ENCODE data around the gene SV2B. TPM values are rescaled to one million over a fixed set of nuclear protein-coding genes. Genes with fewer than 3 reads are reported as not detected.
A peak's percentile ranks its signal among the peaks of the same experiment; 100 is the strongest.

Gene SV2B
- total and polyA plus RNA-seq, 2 donors, result 1.7 to 3.2 TPM

GRCh38 chr15:91208371-91208770 lies 108.3 kb downstream of the SV2B start:
- no peak for DNase-seq (ENCODE audit: low read depth in 6 of 9, low spot score in 9 of 9)

GRCh38 chr15:91209318-91209717 lies 109.3 kb downstream of the SV2B start:
- Histone ChIP-seq H3K27ac (ENCODE audit: low read depth in 1 of 2, low read length in 1 of 2) (no peak overlapping the region), H3K36me3 (ENCODE audit: control insufficient read depth in 2 of 2, insufficient read depth in 2 of 2, low read length in 1 of 2) (no peaks in the 10 kb centered on the region), H3K4me3 (ENCODE audit: low read length in 2 of 2) (no peak overlapping the region), H3K4me1 (ENCODE audit: control insufficient read depth in 2 of 2, insufficient read depth in 2 of 2, low read length in 2 of 2) (no peaks in the 10 kb centered on the region), H3K9me3 (ENCODE audit: control insufficient read depth in 2 of 2, insufficient read depth in 1 of 2, low read length in 1 of 2) (no peaks in the 10 kb centered on the region), H3K27me3 (ENCODE audit: control insufficient read depth in 2 of 2, insufficient read depth in 1 of 2, low read length in 1 of 2) (peaks cover 0 to 2% of the 10 kb centered on the region in 2 donors)
- DNase-seq (ENCODE audit: low read depth in 6 of 9, low spot score in 9 of 9), result no peak
- WGBS, result 90% methylated on average over 4 of the region's 4 CpGs

More at GRCh38 chr15:91208371-91208770, 108.3 kb downstream of the SV2B start:
- Histone ChIP-seq H3K36me3 (ENCODE audit: control insufficient read depth in 2 of 2, insufficient read depth in 2 of 2, low read length in 1 of 2) (no peaks in the 10 kb centered on the region), H3K4me3 (ENCODE audit: low read length in 2 of 2) (no peak overlapping the region), H3K27me3 (ENCODE audit: control insufficient read depth in 2 of 2, insufficient read depth in 1 of 2, low read length in 1 of 2) (peaks cover 0 to 4% of the 10 kb centered on the region in 2 donors), H3K4me1 (ENCODE audit: control insufficient read depth in 2 of 2, insufficient read depth in 2 of 2, low read length in 2 of 2) (no peaks in the 10 kb centered on the region), H3K27ac (ENCODE audit: low read depth in 1 of 2, low read length in 1 of 2) (no peak overlapping the region), H3K9me3 (ENCODE audit: control insufficient read depth in 2 of 2, insufficient read depth in 1 of 2, low read length in 1 of 2) (no peaks in the 10 kb centered on the region)
- 84% methylated on average over 1 of the region's 1 CpG for WGBS

GRCh38 chr15:91209726-91210125 lies 109.7 kb downstream of the SV2B start:
- no peak for DNase-seq (ENCODE audit: low read depth in 6 of 9, low spot score in 9 of 9)
- 82% methylated on average over 3 of the region's 3 CpGs for WGBS

GRCh38 chr15:91214675-91215590 lies 114.9 kb downstream of the SV2B start:
- H3K27me3 ChIP-seq (ENCODE audit: control insufficient read depth in 2 of 2, insufficient read depth in 1 of 2, low read length in 1 of 2), result peaks cover 0 to 2% of the 10 kb centered on the region in 2 donors
- no peak for DNase-seq (ENCODE audit: low read depth in 6 of 9, low spot score in 9 of 9)
- no peak overlapping the region for H3K4me3 ChIP-seq (ENCODE audit: low read length in 2 of 2)
- WGBS, result 83% methylated on average over 11 of the region's 11 CpGs
- no peaks in the 10 kb centered on the region for H3K9me3 ChIP-seq (ENCODE audit: control insufficient read depth in 2 of 2, insufficient read depth in 1 of 2, low read length in 1 of 2)
- H3K4me1 ChIP-seq (ENCODE audit: control insufficient read depth in 2 of 2, insufficient read depth in 2 of 2, low read length in 2 of 2), result no peaks in the 10 kb centered on the region
- no peak overlapping the region for H3K27ac ChIP-seq (ENCODE audit: low read depth in 1 of 2, low read length in 1 of 2)
- no peaks in the 10 kb centered on the region for H3K36me3 ChIP-seq (ENCODE audit: control insufficient read depth in 2 of 2, insufficient read depth in 2 of 2, low read length in 1 of 2)

More at GRCh38 chr15:91209726-91210125, 109.7 kb downstream of the SV2B start:
- Histone ChIP-seq H3K36me3 (ENCODE audit: control insufficient read depth in 2 of 2, insufficient read depth in 2 of 2, low read length in 1 of 2) (no peaks in the 10 kb centered on the region), H3K27ac (ENCODE audit: low read depth in 1 of 2, low read length in 1 of 2) (no peak overlapping the region), H3K9me3 (ENCODE audit: control insufficient read depth in 2 of 2, insufficient read depth in 1 of 2, low read length in 1 of 2) (no peaks in the 10 kb centered on the region), H3K4me3 (ENCODE audit: low read length in 2 of 2) (no peak overlapping the region), H3K27me3 (ENCODE audit: control insufficient read depth in 2 of 2, insufficient read depth in 1 of 2, low read length in 1 of 2) (peaks cover 0 to 2% of the 10 kb centered on the region in 2 donors), H3K4me1 (ENCODE audit: control insufficient read depth in 2 of 2, insufficient read depth in 2 of 2, low read length in 2 of 2) (no peaks in the 10 kb centered on the region)

GRCh38 chr15:91216000-91216399 lies 115.9 kb downstream of the SV2B start:
- Histone ChIP-seq H3K4me3 (ENCODE audit: low read length in 2 of 2) (no peak overlapping the region), H3K36me3 (ENCODE audit: control insufficient read depth in 2 of 2, insufficient read depth in 2 of 2, low read length in 1 of 2) (no peaks in the 10 kb centered on the region), H3K27me3 (ENCODE audit: control insufficient read depth in 2 of 2, insufficient read depth in 1 of 2, low read length in 1 of 2) (peaks cover 0 to under 1% of the 10 kb centered on the region in 2 donors), H3K27ac (ENCODE audit: low read depth in 1 of 2, low read length in 1 of 2) (no peak overlapping the region), H3K4me1 (ENCODE audit: control insufficient read depth in 2 of 2, insufficient read depth in 2 of 2, low read length in 2 of 2) (no peaks in the 10 kb centered on the region), H3K9me3 (ENCODE audit: control insufficient read depth in 2 of 2, insufficient read depth in 1 of 2, low read length in 1 of 2) (no peaks in the 10 kb centered on the region)
- 84% methylated on average over 3 of the region's 3 CpGs for WGBS
- DNase-seq (ENCODE audit: low read depth in 6 of 9, low spot score in 9 of 9), result no peak

- Histone ChIP-seq H3K4me3 (ENCODE audit: low read length in 2 of 2) (no peak overlapping the region), H3K9me3 (ENCODE audit: control insufficient read depth in 2 of 2, insufficient read depth in 1 of 2, low read length in 1 of 2) (no peaks in the 10 kb centered on the region), H3K36me3 (ENCODE audit: control insufficient read depth in 2 of 2, insufficient read depth in 2 of 2, low read length in 1 of 2) (no peaks in the 10 kb centered on the region), H3K27ac (ENCODE audit: low read depth in 1 of 2, low read length in 1 of 2) (no peak overlapping the region), H3K27me3 (ENCODE audit: control insufficient read depth in 2 of 2, insufficient read depth in 1 of 2, low read length in 1 of 2) (no peaks in the 10 kb centered on the region), H3K4me1 (ENCODE audit: control insufficient read depth in 2 of 2, insufficient read depth in 2 of 2, low read length in 2 of 2) (no peaks in the 10 kb centered on the region)
- WGBS, result 87% methylated on average over 1 of the region's 1 CpG
- no peak for DNase-seq (ENCODE audit: low read depth in 6 of 9, low spot score in 9 of 9)
Measured at GRCh38 chr15:91219206-91219605, 119.1 kb downstream of the SV2B start.

GRCh38 chr15:91222052-91222451 lies 122.0 kb downstream of the SV2B start:
- WGBS, result 89% methylated on average over 8 of the region's 8 CpGs
- Histone ChIP-seq H3K27me3 (ENCODE audit: control insufficient read depth in 2 of 2, insufficient read depth in 1 of 2, low read length in 1 of 2) (peaks cover 0 to 3% of the 10 kb centered on the region in 2 donors), H3K27ac (ENCODE audit: low read depth in 1 of 2, low read length in 1 of 2) (no peak overlapping the region), H3K4me1 (ENCODE audit: control insufficient read depth in 2 of 2, insufficient read depth in 2 of 2, low read length in 2 of 2) (no peaks in the 10 kb centered on the region), H3K36me3 (ENCODE audit: control insufficient read depth in 2 of 2, insufficient read depth in 2 of 2, low read length in 1 of 2) (no peaks in the 10 kb centered on the region), H3K4me3 (ENCODE audit: low read length in 2 of 2) (no peak overlapping the region), H3K9me3 (ENCODE audit: control insufficient read depth in 2 of 2, insufficient read depth in 1 of 2, low read length in 1 of 2) (no peaks in the 10 kb centered on the region)
- no peak for DNase-seq (ENCODE audit: low read depth in 6 of 9, low spot score in 9 of 9)

GRCh38 chr15:91223863-91224262 lies 123.8 kb downstream of the SV2B start:
- no peaks in the 10 kb centered on the region for H3K9me3 ChIP-seq (ENCODE audit: control insufficient read depth in 2 of 2, insufficient read depth in 1 of 2, low read length in 1 of 2)
- H3K4me1 ChIP-seq (ENCODE audit: control insufficient read depth in 2 of 2, insufficient read depth in 2 of 2, low read length in 2 of 2), result no peaks in the 10 kb centered on the region
- no peak overlapping the region for H3K27ac ChIP-seq (ENCODE audit: low read depth in 1 of 2, low read length in 1 of 2)
- H3K27me3 ChIP-seq (ENCODE audit: control insufficient read depth in 2 of 2, insufficient read depth in 1 of 2, low read length in 1 of 2), result peaks cover 0 to 3% of the 10 kb centered on the region in 2 donors
- no peak for DNase-seq (ENCODE audit: low read depth in 6 of 9, low spot score in 9 of 9)
- H3K4me3 ChIP-seq (ENCODE audit: low read length in 2 of 2), result no peak overlapping the region
- 85% methylated on average over 3 of the region's 3 CpGs for WGBS
- no peaks in the 10 kb centered on the region for H3K36me3 ChIP-seq (ENCODE audit: control insufficient read depth in 2 of 2, insufficient read depth in 2 of 2, low read length in 1 of 2)

GRCh38 chr15:91224755-91225380 lies 124.8 kb downstream of the SV2B start:
- Histone ChIP-seq H3K9me3 (ENCODE audit: control insufficient read depth in 2 of 2, insufficient read depth in 1 of 2, low read length in 1 of 2) (no peaks in the 10 kb centered on the region), H3K4me1 (ENCODE audit: control insufficient read depth in 2 of 2, insufficient read depth in 2 of 2, low read length in 2 of 2) (no peaks in the 10 kb centered on the region), H3K27me3 (ENCODE audit: control insufficient read depth in 2 of 2, insufficient read depth in 1 of 2, low read length in 1 of 2) (peaks cover 0 to 3% of the 10 kb centered on the region in 2 donors), H3K27ac (ENCODE audit: low read depth in 1 of 2, low read length in 1 of 2) (no peak overlapping the region), H3K36me3 (ENCODE audit: control insufficient read depth in 2 of 2, insufficient read depth in 2 of 2, low read length in 1 of 2) (no peaks in the 10 kb centered on the region), H3K4me3 (ENCODE audit: low read length in 2 of 2) (no peak overlapping the region)
- 72% methylated on average over 7 of the region's 7 CpGs for WGBS
- peak in 3 of 9 donors; percentile 6 to 28 (median 11) for DNase-seq (ENCODE audit: low read depth in 6 of 9, low spot score in 9 of 9)
